Vagina (tissue), 2 donors: ENCODE results near the gene ANXA2.

ENCODE experiments used
- CTCF ChIP-seq, 3 experiments: fragments of 450-650 bp in 2 of 3; fragments of 200-600 bp in 1 of 3; sonication (generic) in 1 of 3; IDR thresholded peaks; one replicate each; pipeline ENCODE4 v1.5.1; 2017 to 2019; ENCODE audit warnings: antibody characterized with exemption in 3 of 3, mild to moderate bottlenecking in 2 of 3, moderate library complexity in 2 of 3
- POLR2A ChIP-seq, 2 donors: fragments of 450-650 bp; IDR thresholded peaks; one replicate each; pipeline ENCODE4 v1.6.1; 2017; ENCODE audit warnings: antibody characterized with exemption in 2 of 2, mild to moderate bottlenecking in 2 of 2, moderate library complexity in 2 of 2
- POLR2AphosphoS5 ChIP-seq, 2 donors: sonication (generic); formaldehyde crosslinking; IDR thresholded peaks; one replicate each; pipeline ENCODE4 v1.9.0; 2017; ENCODE audit warnings: antibody characterized with exemption in 2 of 2, mild to moderate bottlenecking in 2 of 2, low read depth in 1 of 2; ENCODE audit not compliant: insufficient read depth in 1 of 2

GRCh38 chr15:60376677-60377095 is 21.1 kb downstream of the ANXA2 start:
- TF ChIP-seq CTCF (IDR thresholded peaks at IDR 0.05) (no peak), POLR2A (IDR thresholded peaks at IDR 0.05) (no peak), POLR2AphosphoS5 (IDR thresholded peaks at IDR 0.05; ENCODE audit: insufficient read depth in 1 of 2, low read depth in 1 of 2) (no peak)
